ENCODE data around the gene C11orf91.
"Not testable (repeated sequence)": the region's sequence is repeated elsewhere in the genome, so short reads cannot be mapped to it uniquely, and the experiment has no call there.

The C11orf91 gene

DNA sequence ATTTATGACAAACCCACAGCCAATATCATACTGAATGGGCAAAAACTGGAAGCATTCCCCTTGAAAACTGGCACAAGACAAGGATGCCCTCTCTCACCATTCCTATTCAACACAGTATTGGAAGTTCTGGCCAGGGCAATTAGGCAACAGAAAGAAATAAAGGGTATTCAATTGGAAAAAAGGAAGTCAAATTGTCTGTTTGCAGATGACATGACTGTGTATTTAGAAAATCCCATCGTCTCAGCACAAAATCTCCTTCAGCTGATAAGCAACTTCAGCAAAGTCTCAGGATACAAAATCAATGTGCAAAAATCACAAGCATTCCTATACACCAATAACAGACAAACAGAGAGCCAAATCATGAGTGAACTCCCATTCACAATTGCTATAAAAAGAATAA, 26.9 kb upstream of the C11orf91 start:
- H3K36me3 Mint-ChIP-seq; DNase-seq (ENCODE audit: low spot score in 2 of 2); H3K4me3 Mint-ChIP-seq; H3K27ac Mint-ChIP-seq; ATAC-seq; H3K9me3 Mint-ChIP-seq: not testable (repeated sequence)
- H3K4me1 Mint-ChIP-seq: peaks cover 52% of the 10 kb centered on the region

- Mint-ChIP-seq H3K36me3 (peaks cover 21% of the 10 kb centered on the region), H3K4me3 (no peak overlapping the region), H3K27ac (no peak overlapping the region), H3K4me1 (peaks cover 50% of the 10 kb centered on the region), H3K9me3 (no peaks in the 10 kb centered on the region)
- ATAC-seq (no peak), DNase-seq (ENCODE audit: low spot score in 2 of 2) (no peak)
Measured at GRCh38 chr11:33725496-33725895, 24.9 kb upstream of the C11orf91 start.

DNA sequence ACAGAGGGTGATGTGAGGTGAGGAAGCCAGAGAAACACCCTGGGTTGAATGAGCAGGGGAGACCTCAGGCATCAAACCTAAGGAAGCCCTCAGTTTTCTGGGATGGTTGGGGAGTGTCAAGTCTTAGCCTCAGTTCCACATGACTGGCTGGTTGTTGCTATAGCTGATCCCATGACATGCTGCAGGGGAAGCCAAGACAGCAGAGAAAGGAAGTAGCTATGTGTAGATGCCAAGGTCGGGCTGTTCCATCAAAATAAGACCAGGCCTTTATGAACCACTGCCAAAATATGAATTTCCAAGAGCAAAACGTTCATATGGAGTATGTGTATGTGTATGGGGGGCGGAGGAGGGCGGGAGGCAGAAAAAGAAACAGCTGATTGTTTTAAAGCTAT, 24.0 kb upstream of the C11orf91 start:
- Mint-ChIP-seq H3K27ac (peak overlapping the region; percentile 34), H3K4me3 (no peak overlapping the region), H3K36me3 (peaks cover 30% of the 10 kb centered on the region), H3K4me1 (peaks cover 50% of the 10 kb centered on the region), H3K9me3 (no peaks in the 10 kb centered on the region)
- DNase-seq (ENCODE audit: low spot score in 2 of 2): no peak
- ATAC-seq: no peak

DNA sequence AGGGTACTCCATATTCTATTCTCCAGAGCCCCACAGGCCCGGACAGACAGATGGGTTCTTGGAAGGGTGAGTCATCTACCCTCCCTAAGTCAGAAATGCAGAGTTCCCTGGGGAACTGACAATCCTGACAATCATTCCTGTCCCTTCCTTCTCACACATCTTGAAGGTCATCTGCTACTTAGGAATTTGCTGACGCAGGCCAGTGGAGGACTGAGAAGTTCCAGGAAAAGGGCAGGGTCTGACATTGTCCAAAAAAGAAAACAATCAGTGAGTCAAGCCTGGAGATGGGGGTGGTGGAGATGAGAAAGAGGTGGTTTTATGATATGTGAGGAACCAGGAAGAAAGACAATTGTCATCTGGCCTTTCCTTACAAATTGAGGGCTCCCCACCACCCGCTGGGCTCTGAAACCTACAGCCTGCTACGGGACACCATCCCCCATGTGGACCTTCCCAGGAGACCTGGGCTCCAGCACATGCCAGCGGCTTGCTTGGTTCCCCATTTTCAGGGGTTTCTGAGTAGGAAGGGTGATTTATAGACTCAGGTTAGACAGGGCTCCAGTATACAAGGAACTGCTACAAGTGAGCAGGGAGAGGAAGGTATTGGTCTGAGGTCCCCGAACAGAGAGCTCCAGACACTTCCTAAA, 22.7 kb upstream of the C11orf91 start:
- DNase-seq (ENCODE audit: low spot score in 2 of 2) (peak in 1 of 2 donors; percentile 60), ATAC-seq (peak; percentile 18)
- Mint-ChIP-seq H3K27ac (peak overlapping the region; percentile 79), H3K4me1 (peaks cover 50% of the 10 kb centered on the region), H3K9me3 (no peaks in the 10 kb centered on the region), H3K36me3 (peaks cover 34% of the 10 kb centered on the region), H3K4me3 (peak overlapping the region; percentile 45)

DNA sequence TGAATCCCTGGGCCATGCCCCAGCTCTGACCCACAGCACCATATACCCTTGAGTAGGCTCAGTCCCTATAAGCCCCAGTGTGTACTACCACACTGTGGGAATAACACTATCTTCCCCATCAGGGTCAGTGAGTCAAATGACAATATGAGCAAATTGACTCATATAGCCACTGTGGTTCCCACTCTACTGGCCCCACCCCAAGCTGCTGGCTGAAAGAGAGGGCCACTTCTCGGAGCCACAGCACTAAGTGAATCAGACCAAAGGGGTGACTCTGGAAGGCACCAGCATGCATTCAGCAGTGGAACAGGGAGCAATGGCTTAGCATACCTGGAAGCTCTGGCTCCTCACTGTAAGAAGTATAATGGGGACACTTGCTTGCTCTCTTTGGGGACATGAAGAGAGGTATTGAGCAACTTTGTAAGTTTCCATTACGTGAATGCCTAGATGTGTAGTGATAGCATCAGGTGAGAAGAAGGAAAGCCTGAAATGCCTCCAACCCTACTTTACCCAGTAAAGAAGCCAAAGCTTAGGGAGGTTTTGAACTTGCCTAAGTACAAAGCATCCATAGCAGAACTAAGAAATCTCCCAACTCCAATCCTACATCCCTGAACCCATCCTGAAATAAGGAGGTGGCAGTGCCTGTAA, 22.1 kb upstream of the C11orf91 start:
- Mint-ChIP-seq H3K9me3 (no peaks in the 10 kb centered on the region), H3K27ac (peak overlapping the region; percentile 79), H3K4me1 (peaks cover 50% of the 10 kb centered on the region), H3K4me3 (peak overlapping the region; percentile 45), H3K36me3 (peaks cover 34% of the 10 kb centered on the region)
- peak; percentile 51 to 82 for DNase-seq (ENCODE audit: low spot score in 2 of 2)
- ATAC-seq: peak; percentile 98

- no peak for ATAC-seq
- H3K27ac Mint-ChIP-seq: no peak overlapping the region
Measured at GRCh38 chr11:33721984-33722383, 21.4 kb upstream of the C11orf91 start.

GRCh38 chr11:33721426-33721825, 20.8 kb upstream of the C11orf91 start:
- peak overlapping the region; percentile 16 for H3K27ac Mint-ChIP-seq
- peak in 1 of 2 donors; percentile 50 for DNase-seq (ENCODE audit: low spot score in 2 of 2)
- peak; percentile 53 for ATAC-seq
- peaks cover 47% of the 10 kb centered on the region for H3K4me1 Mint-ChIP-seq
- peak overlapping the region; percentile 45 for H3K4me3 Mint-ChIP-seq
- H3K9me3 Mint-ChIP-seq: no peaks in the 10 kb centered on the region
- peaks cover 34% of the 10 kb centered on the region for H3K36me3 Mint-ChIP-seq

More at GRCh38 chr11:33721984-33722383, 21.4 kb upstream of the C11orf91 start:
- Mint-ChIP-seq H3K4me3 (peak overlapping the region; percentile 45), H3K36me3 (peaks cover 34% of the 10 kb centered on the region), H3K4me1 (peaks cover 50% of the 10 kb centered on the region), H3K9me3 (no peaks in the 10 kb centered on the region)
- DNase-seq (ENCODE audit: low spot score in 2 of 2): no peak

DNA sequence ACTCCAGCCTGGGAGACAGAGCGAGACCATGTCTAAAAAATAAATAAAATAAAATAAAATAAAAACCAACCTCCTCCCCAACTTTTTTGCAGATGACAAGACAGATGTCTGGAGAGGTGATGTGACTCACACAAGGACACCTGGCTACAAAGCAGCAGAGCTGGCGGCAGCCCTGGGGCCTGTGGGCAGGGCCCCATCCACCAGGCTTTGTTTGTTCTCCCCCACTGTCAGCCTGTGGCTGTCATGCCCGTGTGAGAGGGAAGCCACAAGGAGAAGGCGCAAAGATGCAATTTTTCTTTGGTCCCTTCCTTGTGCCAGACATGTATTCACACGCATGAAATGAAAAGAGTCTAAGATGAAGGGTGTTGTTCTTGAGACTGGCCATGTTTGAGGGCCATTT, 19.0 kb upstream of the C11orf91 start:
- ATAC-seq (no peak), DNase-seq (ENCODE audit: low spot score in 2 of 2) (no peak)
- no peak overlapping the region for H3K27ac Mint-ChIP-seq
- H3K36me3 Mint-ChIP-seq: peaks cover 34% of the 10 kb centered on the region
- H3K4me1 Mint-ChIP-seq: peaks cover 36% of the 10 kb centered on the region
- H3K9me3 Mint-ChIP-seq: no peaks in the 10 kb centered on the region
- no peak overlapping the region for H3K4me3 Mint-ChIP-seq

DNA sequence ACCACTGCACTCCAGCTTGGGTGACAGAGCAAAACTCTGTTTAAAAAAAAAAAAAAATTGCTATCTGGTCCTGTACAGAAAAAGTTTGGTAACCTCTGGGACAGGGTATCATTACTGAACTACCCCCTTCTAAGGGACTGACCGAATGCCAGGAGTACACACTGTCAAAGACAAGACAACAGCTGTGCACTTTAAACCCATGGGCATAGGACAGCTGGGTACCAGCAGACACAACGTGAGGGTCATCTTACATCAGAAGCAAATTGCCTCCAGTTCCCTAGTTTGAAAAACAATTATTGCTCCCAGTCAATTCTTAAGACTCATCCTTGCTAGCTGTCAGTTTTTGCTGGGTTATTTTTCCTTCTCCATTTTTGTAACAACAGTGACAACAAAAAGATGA, 17.8 kb upstream of the C11orf91 start:
- no peaks in the 10 kb centered on the region for H3K9me3 Mint-ChIP-seq

GRCh38 chr11:33716243-33716642, 15.6 kb upstream of the C11orf91 start:
- no peaks in the 10 kb centered on the region for H3K9me3 Mint-ChIP-seq
- peaks cover 2% of the 10 kb centered on the region for H3K4me1 Mint-ChIP-seq
- no peak overlapping the region for H3K27ac Mint-ChIP-seq
- no peak for ATAC-seq
- no peak overlapping the region for H3K4me3 Mint-ChIP-seq
- peaks cover 17% of the 10 kb centered on the region for H3K36me3 Mint-ChIP-seq
- no peak for DNase-seq (ENCODE audit: low spot score in 2 of 2)

More for the DNA sequence above, 17.8 kb upstream of the C11orf91 start:
- no peak for ATAC-seq
- no peak overlapping the region for H3K27ac Mint-ChIP-seq
- H3K4me3 Mint-ChIP-seq: no peak overlapping the region
- peaks cover 34% of the 10 kb centered on the region for H3K36me3 Mint-ChIP-seq
- H3K4me1 Mint-ChIP-seq: peaks cover 24% of the 10 kb centered on the region
- no peak for DNase-seq (ENCODE audit: low spot score in 2 of 2)

GRCh38 chr11:33713856-33714398, 13.3 kb upstream of the C11orf91 start:
- H3K9me3 Mint-ChIP-seq: no peaks in the 10 kb centered on the region
- H3K27ac Mint-ChIP-seq: no peak overlapping the region
- no peaks in the 10 kb centered on the region for H3K4me1 Mint-ChIP-seq
- no peak overlapping the region for H3K4me3 Mint-ChIP-seq
- DNase-seq (ENCODE audit: low spot score in 2 of 2) (no peak), ATAC-seq (no peak)
- no peaks in the 10 kb centered on the region for H3K36me3 Mint-ChIP-seq

DNA sequence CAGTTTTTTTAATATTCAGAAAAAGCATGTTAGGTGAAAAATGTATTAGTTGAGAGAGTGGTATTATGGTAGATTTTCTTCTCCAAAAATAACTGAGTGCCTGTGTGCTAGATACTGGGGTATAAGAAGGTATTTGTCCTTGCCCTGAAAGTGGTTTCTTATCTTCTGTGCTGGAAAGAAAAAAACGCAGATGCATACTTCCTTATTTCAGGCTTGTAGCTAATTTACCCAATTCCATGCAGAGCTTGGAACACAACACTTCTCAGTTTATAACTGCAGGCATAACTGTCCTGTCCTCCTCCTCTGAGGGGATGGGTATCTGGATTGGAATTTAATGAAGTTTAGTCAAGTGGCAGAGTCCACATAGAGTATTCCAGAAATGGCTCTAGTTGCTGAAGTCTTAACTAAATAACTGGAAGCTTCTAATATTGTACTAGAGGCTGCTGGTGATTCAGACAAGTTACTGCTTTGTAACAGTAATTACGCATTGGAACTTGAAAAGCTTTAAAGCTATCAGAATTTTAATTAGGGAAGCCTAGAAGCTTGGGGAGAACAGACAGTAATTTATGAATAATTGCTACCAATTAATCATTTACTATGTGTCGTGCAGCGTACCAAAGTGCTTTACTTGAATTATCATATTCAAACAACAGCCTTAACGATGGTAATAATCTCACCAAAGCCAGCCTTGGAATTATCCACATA, 12.7 kb upstream of the C11orf91 start:
- Mint-ChIP-seq H3K36me3 (no peaks in the 10 kb centered on the region), H3K4me3 (no peak overlapping the region), H3K27ac (no peak overlapping the region), H3K9me3 (no peaks in the 10 kb centered on the region), H3K4me1 (no peaks in the 10 kb centered on the region)
- DNase-seq (ENCODE audit: low spot score in 2 of 2) (no peak), ATAC-seq (no peak)

DNA sequence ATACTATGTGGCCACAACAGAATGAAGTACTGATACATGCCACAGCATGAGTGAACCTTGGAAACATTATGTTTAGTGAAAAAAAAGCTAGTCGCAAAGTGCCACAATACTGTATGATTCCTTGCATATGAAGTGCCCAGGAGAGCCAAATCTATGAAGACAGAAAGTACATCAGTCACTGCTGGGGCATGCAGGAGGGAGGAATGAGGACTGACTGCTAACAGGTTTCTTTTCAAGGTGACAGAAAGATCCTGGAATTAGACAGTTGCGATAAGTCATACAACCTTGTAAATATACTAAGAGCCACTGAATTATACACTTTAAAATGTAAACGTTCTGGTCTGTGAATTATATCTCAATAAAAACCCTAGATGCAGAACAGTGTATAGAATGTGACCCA, 11.8 kb upstream of the C11orf91 start:
- H3K9me3 Mint-ChIP-seq: no peaks in the 10 kb centered on the region
- H3K4me3 Mint-ChIP-seq: no peak overlapping the region
- H3K36me3 Mint-ChIP-seq: no peaks in the 10 kb centered on the region
- H3K27ac Mint-ChIP-seq: no peak overlapping the region
- no peaks in the 10 kb centered on the region for H3K4me1 Mint-ChIP-seq
- ATAC-seq: no peak
- no peak for DNase-seq (ENCODE audit: low spot score in 2 of 2)

- H3K4me3 Mint-ChIP-seq: no peak overlapping the region
- no peak for ATAC-seq
- H3K4me1 Mint-ChIP-seq: no peaks in the 10 kb centered on the region
- no peak overlapping the region for H3K27ac Mint-ChIP-seq
- no peaks in the 10 kb centered on the region for H3K36me3 Mint-ChIP-seq
- DNase-seq (ENCODE audit: low spot score in 2 of 2): no peak
- no peaks in the 10 kb centered on the region for H3K9me3 Mint-ChIP-seq
Measured at GRCh38 chr11:33709466-33709865, 8.8 kb upstream of the C11orf91 start.

DNA sequence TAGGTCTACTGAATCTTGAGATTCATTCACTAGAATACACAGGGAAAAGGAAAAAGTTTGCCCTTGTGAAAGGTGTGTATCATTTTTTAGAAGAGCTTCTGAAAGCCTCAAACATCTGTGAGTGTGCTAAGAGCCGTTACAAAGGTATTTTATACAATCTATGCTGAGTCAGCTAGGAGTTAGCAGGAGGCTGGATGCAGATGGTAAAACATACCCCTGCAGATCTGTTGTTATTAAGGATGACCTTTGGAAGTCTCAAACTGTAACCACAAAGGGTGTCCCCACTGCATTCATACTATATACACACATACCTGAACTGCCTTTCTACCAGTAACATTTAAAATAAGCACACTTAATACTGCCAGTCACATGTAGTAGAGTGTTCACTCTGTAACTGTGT, 8.4 kb upstream of the C11orf91 start:
- Mint-ChIP-seq H3K4me1 (no peaks in the 10 kb centered on the region), H3K4me3 (no peak overlapping the region)

More for the DNA sequence above, 8.4 kb upstream of the C11orf91 start:
- Mint-ChIP-seq H3K36me3 (no peaks in the 10 kb centered on the region), H3K9me3 (no peaks in the 10 kb centered on the region), H3K27ac (no peak overlapping the region)
- DNase-seq (ENCODE audit: low spot score in 2 of 2) (no peak), ATAC-seq (no peak)

Measured in stimulated activated effector memory CD8-positive, alpha-beta T cell treated with anti-CD3 and anti-CD28 coated beads, Interleukin-12 subunit alpha, Interleukin-12 subunit beta, amount 100 ng/mL, for 72 hours (primary cell).